Vagina (tissue), 2 donors: Measurements from ENCODE around the gene C10orf62. TPM values are rescaled to one million over a fixed set of nuclear protein-coding genes. Genes with fewer than 3 reads are reported as not detected.
"Not testable (repeated sequence)": the region's sequence is repeated elsewhere in the genome, so short reads cannot be mapped to it uniquely, and the experiment has no call there.

ENCODE experiments used
- DNase-seq, 2 donors: peaks; one replicate each; pipeline ENCODE4 v3.0.0-alpha.2; 2017; ENCODE audit errors: extremely low spot score in 2 of 2
- H3K27ac ChIP-seq: fragments of 200-600 bp; sonication (generic); one replicate; pipeline ENCODE4 v1.5.1; 2019
- H3K27me3 ChIP-seq: fragments of 200-600 bp; sonication (generic); one replicate; pipeline ENCODE4 v1.5.1; 2019
- H3K36me3 ChIP-seq, 2 donors: fragments of 200-600 bp; sonication (generic); one replicate each; pipeline ENCODE4 v1.5.1; 2017 to 2019
- H3K4me1 ChIP-seq: fragments of 200-600 bp; sonication (generic); one replicate; pipeline ENCODE4 v1.5.1; 2019
- H3K4me3 ChIP-seq, 2 donors: fragments of 200-600 bp; sonication (generic); 1 replicate in 1 of 2; 2 replicates in 1 of 2; pipeline ENCODE4 v1.5.1; 2016 to 2019
- H3K9me3 ChIP-seq: fragments of 200-600 bp; sonication (generic); one replicate; pipeline ENCODE4 v1.5.1; 2019
- POLR2A ChIP-seq, 2 donors: fragments of 450-650 bp; IDR thresholded peaks; one replicate each; pipeline ENCODE4 v1.6.1; 2017; ENCODE audit warnings: antibody characterized with exemption in 2 of 2, mild to moderate bottlenecking in 2 of 2, moderate library complexity in 2 of 2
- POLR2AphosphoS5 ChIP-seq, 2 donors: sonication (generic); formaldehyde crosslinking; IDR thresholded peaks; one replicate each; pipeline ENCODE4 v1.9.0; 2017; ENCODE audit warnings: antibody characterized with exemption in 2 of 2, mild to moderate bottlenecking in 2 of 2, low read depth in 1 of 2; ENCODE audit not compliant: insufficient read depth in 1 of 2
- intact Hi-C: fragments of 100-400 bp; cut with DNase I; formaldehyde crosslinking; loops from one replicate; pipeline ENCODE4 v1.15.1; 2023
- total RNA-seq: library from RNA; depleted of rRNA; stranded (reverse); fragments of >200 nt; gene quantifications from one replicate; pipeline ENCODE4 v1.2.3, GENCODE V29; 2016
- TF ChIP-seq, protein P1 (sequence below), 3 experiments: fragments of 450-650 bp in 2 of 3; fragments of 200-600 bp in 1 of 3; sonication (generic) in 1 of 3; IDR thresholded peaks; one replicate each; pipeline ENCODE4 v1.5.1; 2017 to 2019; ENCODE audit warnings: antibody characterized with exemption in 3 of 3, mild to moderate bottlenecking in 2 of 3, moderate library complexity in 2 of 3

C10orf62 gene
- total RNA-seq, 1 donor from 2014 or later = not detected

DNA sequence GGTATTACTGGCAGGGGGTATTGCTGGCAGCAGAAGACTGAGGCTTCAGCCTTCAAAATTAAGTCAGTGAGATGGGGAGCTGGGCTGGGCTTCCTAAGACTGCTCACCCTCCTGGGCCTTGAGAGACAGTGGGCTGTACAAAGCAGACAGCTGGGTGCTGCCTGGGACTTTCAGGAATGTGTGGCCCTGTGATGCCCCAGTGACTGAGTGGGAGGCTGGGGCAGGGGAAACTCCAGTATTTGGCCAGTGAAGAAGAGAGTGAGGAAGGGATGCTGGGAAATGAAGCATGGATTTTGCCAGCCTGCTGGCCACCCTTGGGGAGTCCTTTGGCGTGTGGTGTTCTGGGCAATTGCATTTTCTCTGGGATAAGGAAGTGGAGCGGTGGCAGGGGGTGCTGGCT is 16.5 kb upstream of the C10orf62 start:
- TF ChIP-seq POLR2A (IDR thresholded peaks at IDR 0.05) (no peak), POLR2AphosphoS5 (IDR thresholded peaks at IDR 0.05; ENCODE audit: insufficient read depth in 1 of 2, low read depth in 1 of 2) (no peak)
- TF ChIP-seq, protein P1, sequence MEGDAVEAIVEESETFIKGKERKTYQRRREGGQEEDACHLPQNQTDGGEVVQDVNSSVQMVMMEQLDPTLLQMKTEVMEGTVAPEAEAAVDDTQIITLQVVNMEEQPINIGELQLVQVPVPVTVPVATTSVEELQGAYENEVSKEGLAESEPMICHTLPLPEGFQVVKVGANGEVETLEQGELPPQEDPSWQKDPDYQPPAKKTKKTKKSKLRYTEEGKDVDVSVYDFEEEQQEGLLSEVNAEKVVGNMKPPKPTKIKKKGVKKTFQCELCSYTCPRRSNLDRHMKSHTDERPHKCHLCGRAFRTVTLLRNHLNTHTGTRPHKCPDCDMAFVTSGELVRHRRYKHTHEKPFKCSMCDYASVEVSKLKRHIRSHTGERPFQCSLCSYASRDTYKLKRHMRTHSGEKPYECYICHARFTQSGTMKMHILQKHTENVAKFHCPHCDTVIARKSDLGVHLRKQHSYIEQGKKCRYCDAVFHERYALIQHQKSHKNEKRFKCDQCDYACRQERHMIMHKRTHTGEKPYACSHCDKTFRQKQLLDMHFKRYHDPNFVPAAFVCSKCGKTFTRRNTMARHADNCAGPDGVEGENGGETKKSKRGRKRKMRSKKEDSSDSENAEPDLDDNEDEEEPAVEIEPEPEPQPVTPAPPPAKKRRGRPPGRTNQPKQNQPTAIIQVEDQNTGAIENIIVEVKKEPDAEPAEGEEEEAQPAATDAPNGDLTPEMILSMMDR (IDR thresholded peaks at IDR 0.05) = no peak
- Histone ChIP-seq H3K4me1 (peaks cover 41% of the 10 kb centered on the region), H3K27ac (peak overlapping the region; percentile 45), H3K36me3 (peaks cover 0 to 22% of the 10 kb centered on the region in 2 donors), H3K27me3 (no peaks in the 10 kb centered on the region), H3K9me3 (no peaks in the 10 kb centered on the region), H3K4me3 (no peak overlapping the region)
- intact Hi-C loops = loop anchor here (5.0 kb wide), 1 partner anchor 39 kb away; no protein-coding TSS in a partner anchor
- DNase-seq = no peak

DNA sequence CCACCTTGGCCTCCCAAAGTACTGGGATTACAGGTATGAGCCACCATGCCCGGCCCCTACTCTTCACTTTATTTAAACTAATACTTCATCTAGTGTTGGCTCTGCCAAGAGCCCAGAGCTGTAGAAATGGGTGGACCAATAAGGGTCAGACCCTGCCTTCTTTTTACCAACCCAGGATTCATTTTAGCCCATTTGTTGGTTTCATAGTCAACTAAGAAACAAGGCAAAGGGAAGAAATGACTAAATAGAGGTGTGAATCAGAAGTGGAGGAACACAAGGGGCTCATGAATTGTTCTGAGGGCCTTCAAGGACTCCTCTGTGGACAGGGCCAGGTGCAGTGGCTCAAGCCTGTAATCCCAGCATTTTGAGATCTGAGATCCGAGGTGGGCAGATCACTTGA is 15.8 kb upstream of the C10orf62 start:
- DNase-seq = no peak
- no peak overlapping the region for H3K27ac ChIP-seq
- no peaks in the 10 kb centered on the region for H3K9me3 ChIP-seq
- TF ChIP-seq, protein P1 (IDR thresholded peaks at IDR 0.05) = no peak
- TF ChIP-seq POLR2A (IDR thresholded peaks at IDR 0.05) (no peak), POLR2AphosphoS5 (IDR thresholded peaks at IDR 0.05; ENCODE audit: insufficient read depth in 1 of 2, low read depth in 1 of 2) (no peak)
- peaks cover 0 to 16% of the 10 kb centered on the region in 2 donors for H3K36me3 ChIP-seq
- H3K27me3 ChIP-seq = no peaks in the 10 kb centered on the region
- H3K4me1 ChIP-seq = peaks cover 41% of the 10 kb centered on the region
- intact Hi-C loops = loop anchor here (5.0 kb wide), 1 partner anchor 39 kb away; no protein-coding TSS in a partner anchor
- no peak overlapping the region for H3K4me3 ChIP-seq

DNA sequence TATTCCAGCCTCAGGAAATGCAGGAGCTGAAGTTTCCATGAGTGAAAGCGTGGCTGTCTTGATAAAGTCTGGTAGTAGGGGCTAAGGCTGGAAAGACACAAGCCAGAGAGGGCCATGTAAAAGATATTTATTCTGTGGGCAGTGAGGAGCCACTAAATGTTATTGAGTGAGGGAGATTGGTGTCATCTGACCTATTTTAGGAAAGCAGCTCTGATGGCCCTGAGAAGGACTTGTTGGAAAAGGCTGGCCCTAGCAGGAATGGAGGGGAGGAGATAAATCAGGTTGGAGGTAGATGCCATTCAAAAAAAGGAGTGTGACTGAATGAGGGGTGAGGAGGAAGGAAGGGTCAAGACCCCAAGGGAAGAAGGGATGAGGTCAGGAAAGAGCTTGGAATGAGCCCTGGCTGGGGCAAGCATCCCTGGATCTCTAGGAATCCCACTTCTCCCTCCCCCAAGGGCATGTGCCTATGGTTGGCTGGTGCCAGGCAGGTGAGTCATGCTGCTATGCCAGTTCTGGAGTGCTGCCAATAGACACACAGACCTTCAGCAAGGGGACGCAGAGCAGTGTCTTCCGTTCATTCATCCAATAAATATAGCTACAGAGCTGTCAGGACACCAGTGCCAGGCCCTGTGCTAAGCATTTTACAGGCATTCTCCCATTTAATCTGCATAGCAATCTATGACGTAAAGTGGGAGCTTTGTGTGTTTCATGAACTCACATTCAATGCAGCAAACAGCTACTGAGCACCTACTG is 15.0 kb upstream of the C10orf62 start:
- TF ChIP-seq POLR2AphosphoS5 (IDR thresholded peaks at IDR 0.05; ENCODE audit: insufficient read depth in 1 of 2, low read depth in 1 of 2) = peak in 1 of 2 donors; percentile 48
- TF ChIP-seq, protein P1 (IDR thresholded peaks at IDR 0.05) = no peak
- H3K27me3 ChIP-seq = no peaks in the 10 kb centered on the region
- H3K9me3 ChIP-seq = no peaks in the 10 kb centered on the region
- H3K4me1 ChIP-seq = peaks cover 41% of the 10 kb centered on the region
- no peak overlapping the region for H3K4me3 ChIP-seq
- no peak for DNase-seq
- peaks cover 0 to 9% of the 10 kb centered on the region in 2 donors for H3K36me3 ChIP-seq
- no peak overlapping the region for H3K27ac ChIP-seq
- intact Hi-C loops = loop anchor here (5.0 kb wide), 1 partner anchor 38 kb away; no protein-coding TSS in a partner anchor

DNA sequence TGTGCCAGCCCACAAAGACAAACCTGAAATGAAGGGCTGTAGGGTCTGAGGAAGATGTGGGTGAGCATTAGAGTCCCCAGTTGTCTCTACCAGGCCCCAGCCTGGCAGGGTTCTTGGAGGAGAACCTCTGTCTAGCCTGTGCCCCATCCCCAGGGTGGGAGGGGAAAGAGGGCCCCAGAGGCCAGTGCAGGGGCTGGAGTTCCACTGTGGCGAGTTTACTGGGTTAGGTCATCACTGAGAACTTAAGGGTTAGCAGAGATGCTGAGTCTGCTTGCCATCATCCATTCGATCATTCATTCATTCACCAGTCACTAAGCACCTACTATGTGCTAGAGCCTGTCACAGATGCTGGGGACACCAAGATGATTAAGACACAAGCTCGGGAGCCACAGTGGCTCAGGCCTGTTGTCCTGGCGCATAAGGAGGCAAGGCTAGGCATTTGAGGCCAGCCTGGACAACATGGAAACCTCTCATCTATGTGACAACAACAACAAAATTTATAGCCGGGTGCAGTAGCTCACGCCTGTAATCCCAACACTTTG is 14.3 kb upstream of the C10orf62 start:
- no peak for TF ChIP-seq POLR2A (IDR thresholded peaks at IDR 0.05)
- no peak overlapping the region for H3K27ac ChIP-seq
- no peak overlapping the region for H3K4me3 ChIP-seq
- H3K4me1 ChIP-seq = peaks cover 36% of the 10 kb centered on the region
- H3K9me3 ChIP-seq = no peaks in the 10 kb centered on the region
- H3K36me3 ChIP-seq = peaks cover 0 to 3% of the 10 kb centered on the region in 2 donors
- no peaks in the 10 kb centered on the region for H3K27me3 ChIP-seq
- intact Hi-C loops = no loop called here
- DNase-seq = no peak

DNA sequence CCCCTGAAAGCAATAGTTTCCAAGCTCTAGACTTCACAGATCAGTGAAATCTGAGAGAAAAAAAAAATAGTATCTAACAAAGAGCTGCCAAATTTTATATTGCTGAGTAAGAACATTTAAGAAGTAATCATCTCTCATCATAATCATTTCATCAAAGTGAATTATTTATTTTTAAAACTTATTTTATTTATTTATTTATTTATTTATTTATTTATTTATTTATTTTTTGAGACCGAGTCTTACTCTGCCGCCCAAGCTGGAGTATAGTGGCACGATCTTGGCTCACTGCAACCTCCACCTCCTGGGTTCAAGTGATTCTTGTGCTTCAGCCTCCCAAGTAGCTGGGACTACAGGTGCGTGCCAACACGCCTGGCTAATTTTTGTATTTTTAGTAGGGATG is 13.0 kb upstream of the C10orf62 start:
- DNase-seq, H3K27ac ChIP-seq, intact Hi-C loops: not testable (repeated sequence)

DNA sequence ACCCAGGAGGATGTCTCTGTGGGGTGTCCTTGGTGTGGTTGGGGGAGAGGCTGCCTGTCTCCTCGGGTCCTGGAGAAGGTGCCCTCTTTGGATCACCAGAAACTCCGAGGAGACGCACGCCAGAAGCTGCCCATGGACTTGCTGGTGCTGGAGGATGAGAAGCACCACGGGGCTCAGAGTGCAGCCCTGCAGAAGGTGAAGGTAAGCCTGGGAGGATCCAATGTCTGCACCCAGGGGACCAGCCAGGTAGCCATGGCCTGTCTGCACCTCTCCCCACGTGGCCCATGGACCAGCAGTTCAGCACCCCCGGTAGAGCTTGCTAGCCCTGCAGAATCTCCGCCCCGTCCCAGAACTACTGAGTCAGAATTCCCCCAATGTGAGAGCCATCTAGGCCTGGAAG is 11.8 kb upstream of the C10orf62 start:
- no peak for DNase-seq
- H3K27ac ChIP-seq = no peak overlapping the region
- peaks cover 14% of the 10 kb centered on the region for H3K4me1 ChIP-seq
- TF ChIP-seq, protein P1 (IDR thresholded peaks at IDR 0.05) = no peak
- TF ChIP-seq POLR2AphosphoS5 (IDR thresholded peaks at IDR 0.05; ENCODE audit: insufficient read depth in 1 of 2, low read depth in 1 of 2) (no peak), POLR2A (IDR thresholded peaks at IDR 0.05) (no peak)
- H3K9me3 ChIP-seq = no peaks in the 10 kb centered on the region
- no peaks in the 10 kb centered on the region for H3K36me3 ChIP-seq
- intact Hi-C loops = no loop called here
- H3K27me3 ChIP-seq = no peaks in the 10 kb centered on the region
- H3K4me3 ChIP-seq = no peak overlapping the region

More for the DNA sequence above, 13.0 kb upstream of the C10orf62 start:
- not testable (repeated sequence) for H3K9me3 ChIP-seq, H3K36me3 ChIP-seq, H3K4me3 ChIP-seq, H3K27me3 ChIP-seq
- peaks cover 23% of the 10 kb centered on the region for H3K4me1 ChIP-seq
